ENCODE results near the gene GBP3.
"Not testable (repeated sequence)": the region's sequence is repeated elsewhere in the genome, so short reads cannot be mapped to it uniquely, and the experiment has no call there.

The GBP3 gene

DNA sequence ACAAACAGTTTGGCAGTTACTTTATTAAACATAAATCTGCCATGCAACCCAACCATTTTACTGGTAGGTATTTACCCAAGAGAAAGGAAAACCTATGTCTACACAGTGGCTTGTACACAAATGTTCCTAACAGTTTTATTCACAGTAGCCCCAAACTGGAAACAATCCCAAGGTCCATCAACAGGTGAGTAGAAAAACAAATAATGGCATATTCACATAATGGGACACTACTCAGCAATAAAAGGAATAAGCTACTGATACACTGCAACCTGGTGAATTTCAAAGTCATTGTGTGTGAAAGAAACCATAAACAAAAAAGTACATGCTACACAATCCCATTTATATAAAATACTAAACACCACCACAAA, 42.9 kb downstream of the GBP3 start:
- Mint-ChIP-seq H3K36me3 (ENCODE audit: low read depth) (peaks cover 52% of the 10 kb centered on the region), H3K27ac (no peak overlapping the region), H3K9me3 (no peaks in the 10 kb centered on the region), H3K27me3 (no peaks in the 10 kb centered on the region), H3K4me3 (no peak overlapping the region), H3K4me1 (ENCODE audit: low read depth) (peaks cover 39% of the 10 kb centered on the region)
- intact Hi-C loops (cut with micrococcal nuclease): no loop called here

DNA sequence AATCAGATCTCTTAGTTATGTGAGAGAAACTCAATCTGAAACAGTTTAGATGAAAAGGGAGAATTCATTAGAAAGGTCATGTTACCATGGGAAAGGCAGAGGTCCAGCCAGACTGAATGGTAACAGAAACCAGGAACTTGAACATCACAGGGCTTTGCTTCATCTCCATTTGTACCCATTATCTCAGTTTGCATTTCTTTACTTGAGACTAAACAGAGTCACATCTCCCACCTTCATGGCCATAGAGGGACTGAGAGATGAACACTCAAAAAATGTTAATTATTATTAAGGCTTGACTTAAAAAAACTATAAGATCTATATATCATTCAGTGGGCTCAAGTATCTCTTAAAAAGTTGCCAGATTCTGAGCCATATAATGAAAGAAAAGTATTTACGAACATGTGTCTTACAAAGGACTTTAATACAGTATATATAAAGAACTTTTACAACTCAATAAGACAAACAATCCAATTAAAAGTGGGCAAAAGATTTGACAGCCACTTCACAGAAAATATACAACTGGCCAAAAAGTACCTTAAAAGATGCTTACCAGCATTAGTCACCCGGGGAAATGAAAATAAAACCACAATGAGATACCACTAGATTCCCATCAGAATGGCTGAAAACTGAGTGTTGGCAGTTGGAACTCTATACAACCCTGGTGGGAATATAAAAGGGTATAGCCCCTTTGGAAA, 43.5 kb downstream of the GBP3 start:
- H3K27ac Mint-ChIP-seq: no peak overlapping the region
- no peaks in the 10 kb centered on the region for H3K9me3 Mint-ChIP-seq
- no peaks in the 10 kb centered on the region for H3K27me3 Mint-ChIP-seq
- peaks cover 39% of the 10 kb centered on the region for H3K4me1 Mint-ChIP-seq (ENCODE audit: low read depth)
- H3K4me3 Mint-ChIP-seq: no peak overlapping the region
- intact Hi-C loops (cut with micrococcal nuclease): no loop called here
- peaks cover 56% of the 10 kb centered on the region for H3K36me3 Mint-ChIP-seq (ENCODE audit: low read depth)

DNA sequence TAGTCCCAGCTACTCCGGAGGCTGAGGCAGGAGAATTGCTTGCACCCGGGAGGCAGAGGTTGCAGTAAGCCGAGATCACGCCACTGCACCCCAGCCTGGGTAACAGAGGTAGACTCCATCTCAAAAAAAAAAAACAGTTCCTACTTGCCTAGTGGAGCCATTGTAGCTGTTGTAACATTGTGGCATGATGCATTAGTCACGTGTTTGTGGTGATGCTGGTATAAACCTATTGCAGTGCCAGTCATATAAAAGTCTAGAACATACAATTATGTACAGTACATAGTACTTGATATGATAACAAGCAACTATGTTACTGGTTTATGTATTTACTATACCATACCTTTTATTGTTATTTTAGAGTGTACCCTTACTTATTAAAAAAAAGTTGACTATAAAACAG, 46.4 kb downstream of the GBP3 start:
- peaks cover 19% of the 10 kb centered on the region for H3K4me1 Mint-ChIP-seq (ENCODE audit: low read depth)
- H3K27me3 Mint-ChIP-seq: no peaks in the 10 kb centered on the region

DNA sequence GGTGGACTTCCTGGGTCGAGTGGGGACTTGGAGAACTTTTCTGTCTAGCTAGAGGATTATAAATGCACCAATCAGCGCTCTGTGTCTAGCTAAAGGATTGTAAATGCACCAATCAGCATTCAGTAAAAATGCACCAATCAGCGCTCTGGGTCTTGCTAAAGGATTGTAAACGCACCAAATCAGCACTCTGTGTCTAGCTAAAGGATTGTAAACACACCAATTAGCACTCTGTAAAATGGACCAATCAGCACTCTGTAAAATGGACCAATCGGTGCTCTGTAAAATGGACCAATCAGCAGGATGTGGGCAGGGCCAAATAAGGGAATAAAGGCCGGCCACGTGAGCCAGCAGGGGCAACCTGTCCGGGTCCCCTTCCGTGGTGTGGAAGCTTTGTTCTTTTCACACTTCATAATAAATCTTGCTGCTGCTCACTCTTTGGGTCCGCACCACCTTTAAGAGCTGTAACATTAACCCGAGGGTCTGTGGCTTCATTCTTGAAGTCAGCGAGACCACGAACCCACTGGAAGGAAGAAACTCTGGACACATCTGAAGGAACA, 48.0 kb downstream of the GBP3 start:
- intact Hi-C loops (cut with micrococcal nuclease); H3K9me3 Mint-ChIP-seq; H3K4me3 Mint-ChIP-seq; H3K27ac Mint-ChIP-seq; H3K27me3 Mint-ChIP-seq: not testable (repeated sequence)
- Mint-ChIP-seq H3K36me3 (ENCODE audit: low read depth) (peaks cover 32% of the 10 kb centered on the region), H3K4me1 (ENCODE audit: low read depth) (peaks cover 13% of the 10 kb centered on the region)

More for the DNA sequence above, 46.4 kb downstream of the GBP3 start:
- H3K4me3 Mint-ChIP-seq: no peak overlapping the region
- no peaks in the 10 kb centered on the region for H3K9me3 Mint-ChIP-seq
- intact Hi-C loops (cut with micrococcal nuclease): no loop called here
- peaks cover 39% of the 10 kb centered on the region for H3K36me3 Mint-ChIP-seq (ENCODE audit: low read depth)
- H3K27ac Mint-ChIP-seq: no peak overlapping the region

DNA sequence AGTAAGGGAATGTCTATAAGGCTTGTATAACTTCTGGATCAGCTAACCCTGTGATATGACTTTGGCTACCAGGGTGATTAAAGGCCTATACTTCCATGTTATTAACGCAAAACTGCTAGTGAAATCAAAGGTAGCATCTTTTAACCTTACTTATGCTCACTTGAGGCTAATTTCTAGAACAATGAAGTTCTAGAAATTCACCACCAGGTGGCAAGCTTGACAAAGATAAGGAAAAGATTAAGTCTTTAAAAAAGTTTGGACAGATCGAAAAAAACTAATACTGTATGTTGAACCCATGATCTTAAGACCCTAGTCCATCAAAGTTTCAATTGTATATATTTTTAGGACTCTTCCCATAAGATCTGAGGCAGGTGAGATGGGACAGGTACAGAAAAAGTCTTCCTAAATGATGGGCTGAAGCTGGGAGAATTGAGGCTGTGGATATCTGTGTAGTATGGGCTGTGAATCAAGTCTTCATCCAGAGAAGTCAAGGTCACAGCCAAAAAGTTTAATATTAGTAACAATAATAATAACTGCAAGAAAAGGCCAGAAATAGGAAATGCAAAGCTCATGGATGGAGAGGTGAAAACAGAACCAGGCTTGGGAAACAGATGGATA, 49.0 kb downstream of the GBP3 start:
- no peaks in the 10 kb centered on the region for H3K27me3 Mint-ChIP-seq
- no peak overlapping the region for H3K4me3 Mint-ChIP-seq
- peaks cover 11% of the 10 kb centered on the region for H3K4me1 Mint-ChIP-seq (ENCODE audit: low read depth)
- peaks cover 36% of the 10 kb centered on the region for H3K36me3 Mint-ChIP-seq (ENCODE audit: low read depth)
- no peak overlapping the region for H3K27ac Mint-ChIP-seq
- intact Hi-C loops (cut with micrococcal nuclease): no loop called here
- no peaks in the 10 kb centered on the region for H3K9me3 Mint-ChIP-seq

DNA sequence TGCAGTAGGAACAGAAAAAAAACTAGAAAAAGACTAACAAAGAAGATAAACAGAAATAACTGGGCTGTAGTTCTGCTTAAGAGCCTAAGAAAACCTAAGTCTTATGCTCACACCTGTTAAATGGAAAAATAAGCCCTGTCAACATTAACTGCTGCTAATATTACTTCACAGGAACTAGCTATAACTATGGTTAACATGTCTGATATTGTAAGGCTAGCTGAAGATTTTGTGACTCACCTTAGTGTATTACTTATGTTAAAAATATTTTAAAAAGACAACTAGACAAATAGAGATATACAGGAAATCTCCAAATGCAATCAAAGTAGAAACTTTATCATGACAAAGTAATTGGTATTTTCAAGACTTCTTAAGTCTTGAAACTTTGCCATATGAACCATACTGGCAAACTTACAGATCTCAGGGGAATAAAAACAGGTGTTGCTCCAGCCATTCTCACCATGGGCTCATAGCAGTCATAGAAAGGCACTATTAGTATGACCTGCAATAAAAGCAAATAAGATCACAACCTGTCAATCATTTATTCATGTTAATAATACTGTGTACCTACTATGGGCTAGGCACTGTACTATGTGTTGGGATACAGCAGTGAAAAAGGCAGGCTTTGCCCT, 60.9 kb downstream of the GBP3 start:
- H3K4me1 Mint-ChIP-seq (ENCODE audit: low read depth): no peaks in the 10 kb centered on the region
- peaks cover 82% of the 10 kb centered on the region for H3K36me3 Mint-ChIP-seq (ENCODE audit: low read depth)
- H3K4me3 Mint-ChIP-seq: no peak overlapping the region
- H3K9me3 Mint-ChIP-seq: no peaks in the 10 kb centered on the region
- no peaks in the 10 kb centered on the region for H3K27me3 Mint-ChIP-seq
- H3K27ac Mint-ChIP-seq: no peak overlapping the region
- intact Hi-C loops (cut with micrococcal nuclease): no loop called here

DNA sequence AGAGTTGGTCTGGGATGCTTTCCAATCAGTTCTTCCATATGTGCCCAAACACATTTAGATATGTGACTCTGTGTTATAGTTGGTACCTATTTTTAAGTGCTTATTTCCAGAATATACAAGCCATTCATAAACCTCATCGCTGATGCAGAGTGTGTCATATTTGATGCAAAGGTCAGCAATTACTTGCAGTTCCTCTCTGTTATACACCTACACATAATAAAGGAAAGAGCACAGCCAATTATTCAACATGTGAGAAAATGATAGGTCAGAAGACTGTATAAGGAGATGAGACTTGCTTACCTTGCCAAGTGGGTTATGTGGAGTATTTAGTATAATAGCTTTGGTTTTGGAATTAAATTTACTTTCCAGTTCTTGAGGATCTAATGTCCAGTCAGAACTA, 61.6 kb downstream of the GBP3 start:
- H3K27ac Mint-ChIP-seq: no peak overlapping the region

More for the DNA sequence above, 61.6 kb downstream of the GBP3 start:
- H3K4me1 Mint-ChIP-seq (ENCODE audit: low read depth): no peaks in the 10 kb centered on the region
- H3K36me3 Mint-ChIP-seq (ENCODE audit: low read depth): peaks cover 89% of the 10 kb centered on the region
- no peak overlapping the region for H3K4me3 Mint-ChIP-seq
- intact Hi-C loops (cut with micrococcal nuclease): no loop called here
- no peaks in the 10 kb centered on the region for H3K9me3 Mint-ChIP-seq
- no peaks in the 10 kb centered on the region for H3K27me3 Mint-ChIP-seq
